ENCODE data around the gene STARD3NL.
"Not testable (repeated sequence)": the region's sequence is repeated elsewhere in the genome, so short reads cannot be mapped to it uniquely, and the experiment has no call there.

GRCh38 chr7:38239129-38239528 is 61.1 kb downstream of the STARD3NL start:
- not testable (repeated sequence) for TF ChIP-seq CTCF, POLR2A (IDR thresholded peaks at IDR 0.05)
